Panc1 (cell line): ENCODE measurements around the gene ADGRE1. TPM values are rescaled to one million over a fixed set of nuclear protein-coding genes. Genes with fewer than 3 reads are reported as not detected.

Source experiments
- ATAC-seq: fragments of 200-7000 bp; cut with Tn5 transposase; 2 replicates; pipeline ENCODE4 v1.9.1; 2020; ENCODE audit warnings: mild to moderate bottlenecking, moderate library complexity
- BruUV-seq: library from RNA; stranded (reverse); fragments of 400-500 nt; replicated peaks from 2 replicates; lab custom pipeline; 2021; lab: Mats Ljungman, UMichigan
- CTCF ChIA-PET: fragments of 300-600 bp; sonication (Branson Sonifier 250); formaldehyde crosslinking; loops from one replicate; lab custom pipeline; 2022; ENCODE audit warnings: antibody characterized with exemption; lab: Charles Lee
- POLR2A ChIA-PET: fragments of 300-600 bp; sonication (Branson Sonifier 250); formaldehyde crosslinking; loops from one replicate; lab custom pipeline; 2022; ENCODE audit warnings: antibody characterized with exemption; lab: Charles Lee
- DNase-seq: peaks from one replicate; pipeline ENCODE4 v3.0.0-alpha.2; 2010; ENCODE audit warnings: low read depth, low spot score
- H3K27ac ChIP-seq: 2 replicates; pipeline ENCODE4 v1.5.1; 2011; ENCODE audit warnings: mild to moderate bottlenecking, low read length, inconsistent platforms
- H3K27me3 ChIP-seq: fragments of 200-500 bp; sonication (Bioruptor generic); 2 replicates; pipeline ENCODE4 v1.6.0; 2014; ENCODE audit warnings: low read length, inconsistent platforms; ENCODE audit not compliant: control insufficient read depth, insufficient read depth
- H3K36me3 ChIP-seq: fragments of 200-500 bp; sonication (Bioruptor generic); 2 replicates; pipeline ENCODE4 v1.5.1; 2014; ENCODE audit warnings: inconsistent platforms, mild to moderate bottlenecking, low read length, moderate library complexity; ENCODE audit not compliant: control insufficient read depth, insufficient read depth
- H3K4me1 ChIP-seq: 2 replicates; pipeline ENCODE4 v1.5.1; 2011; ENCODE audit warnings: inconsistent platforms, mild to moderate bottlenecking, low read length, moderate library complexity; ENCODE audit not compliant: control insufficient read depth, insufficient read depth
- H3K4me3 ChIP-seq, 2 experiments: 2 replicates each; pipeline ENCODE4 v1.5.1; 2011 to 2012; ENCODE audit warnings: low read depth in 2 of 2, low read length in 2 of 2, mild to moderate bottlenecking in 2 of 2, inconsistent platforms in 1 of 2, moderate library complexity in 1 of 2
- H3K9me3 ChIP-seq: fragments of 200-500 bp; sonication (Bioruptor generic); 2 replicates; pipeline ENCODE4 v1.5.1; 2014; ENCODE audit warnings: low read depth, mild to moderate bottlenecking, inconsistent platforms, low read length, moderate library complexity; ENCODE audit not compliant: control insufficient read depth, insufficient read depth
- POLR2AphosphoS5 ChIP-seq: IDR thresholded peaks from 2 replicates; pipeline ENCODE4 v1.6.1; 2012; ENCODE audit warnings: mild to moderate bottlenecking, low read depth, low read length, moderate library complexity
- SIN3A ChIP-seq: IDR thresholded peaks from 2 replicates; pipeline ENCODE4 v1.6.1; 2012; ENCODE audit warnings: low read depth, mild to moderate bottlenecking, low read length, moderate library complexity, borderline replicate concordance; ENCODE audit not compliant: insufficient read depth
- TCF7L2 ChIP-seq: IDR thresholded peaks from 2 replicates; pipeline ENCODE4 v1.6.1; 2011; ENCODE audit warnings: mild to moderate bottlenecking, low read depth, low read length, inconsistent platforms
- in situ Hi-C: cut with HindIII; loops from 2 replicates; pipeline ENCODE4 v1.10.0; 2016; ENCODE audit warnings: low sequenced_read_pairs, low pct_unique_long_range_greater_than_20kb
- intact Hi-C: fragments of 100-400 bp; cut with micrococcal nuclease; formaldehyde crosslinking; loops from one replicate; pipeline ENCODE4 v1.10.0; 2022; ENCODE audit not compliant: unreplicated experiment
- total RNA-seq: library from RNA; stranded (reverse); gene quantifications from one replicate; pipeline ENCODE4 v1.2.1, GENCODE V29; 2021; ENCODE audit not compliant: unreplicated experiment
- TF ChIP-seq, protein P1 (sequence below): fragments of 450-650 bp; IDR thresholded peaks from 2 replicates; pipeline ENCODE4 v1.5.1; 2017; ENCODE audit warnings: mild to moderate bottlenecking
- TF ChIP-seq, protein P2 (sequence below), 2 experiments: IDR thresholded peaks; 2 replicates each; pipeline ENCODE4 v1.6.1; 2011 to 2012; ENCODE audit warnings: low read depth in 2 of 2, control low read depth in 1 of 2, low read length in 1 of 2, mild to moderate bottlenecking in 1 of 2, moderate library complexity in 1 of 2; ENCODE audit not compliant: insufficient read depth in 1 of 2

ADGRE1 gene
- total RNA-seq, 1 experiment from 2014 or later, result 0.08 TPM

DNA sequence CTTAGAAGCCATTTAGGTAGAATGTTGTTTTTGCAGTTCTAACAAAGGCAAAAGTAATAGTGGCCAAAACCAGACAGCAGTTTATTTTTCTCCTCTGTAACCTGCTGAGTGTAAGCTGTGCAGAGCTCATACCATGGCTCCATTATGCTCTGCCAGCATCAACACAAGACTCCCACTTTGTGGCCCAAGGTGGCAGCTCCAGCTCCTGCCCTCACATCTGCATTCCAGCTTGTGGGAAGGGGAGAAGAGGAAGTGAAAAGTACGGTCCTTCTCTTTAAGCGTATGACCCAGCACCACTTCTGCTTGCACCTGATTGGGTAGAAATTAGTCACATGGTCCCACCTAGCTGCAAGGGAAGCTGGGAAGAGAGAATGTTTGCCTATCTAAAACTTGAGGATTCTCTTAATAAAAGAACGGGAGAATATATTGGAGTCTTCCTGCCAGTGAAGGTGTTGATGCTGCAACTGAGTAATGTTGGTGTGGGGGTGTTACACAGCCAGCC lies 19.2 kb downstream of the ADGRE1 start:
- ChIA-PET CTCF (no interaction called here), POLR2A (no interaction called here)
- no peak overlapping the region for H3K27ac ChIP-seq
- no peaks in the 10 kb centered on the region for H3K36me3 ChIP-seq
- H3K9me3 ChIP-seq, result no peaks in the 10 kb centered on the region
- ATAC-seq (no peak), DNase-seq (no peak)
- TF ChIP-seq POLR2AphosphoS5 (no peak), TCF7L2 (no peak), SIN3A (no peak)
- TF ChIP-seq, protein P1, sequence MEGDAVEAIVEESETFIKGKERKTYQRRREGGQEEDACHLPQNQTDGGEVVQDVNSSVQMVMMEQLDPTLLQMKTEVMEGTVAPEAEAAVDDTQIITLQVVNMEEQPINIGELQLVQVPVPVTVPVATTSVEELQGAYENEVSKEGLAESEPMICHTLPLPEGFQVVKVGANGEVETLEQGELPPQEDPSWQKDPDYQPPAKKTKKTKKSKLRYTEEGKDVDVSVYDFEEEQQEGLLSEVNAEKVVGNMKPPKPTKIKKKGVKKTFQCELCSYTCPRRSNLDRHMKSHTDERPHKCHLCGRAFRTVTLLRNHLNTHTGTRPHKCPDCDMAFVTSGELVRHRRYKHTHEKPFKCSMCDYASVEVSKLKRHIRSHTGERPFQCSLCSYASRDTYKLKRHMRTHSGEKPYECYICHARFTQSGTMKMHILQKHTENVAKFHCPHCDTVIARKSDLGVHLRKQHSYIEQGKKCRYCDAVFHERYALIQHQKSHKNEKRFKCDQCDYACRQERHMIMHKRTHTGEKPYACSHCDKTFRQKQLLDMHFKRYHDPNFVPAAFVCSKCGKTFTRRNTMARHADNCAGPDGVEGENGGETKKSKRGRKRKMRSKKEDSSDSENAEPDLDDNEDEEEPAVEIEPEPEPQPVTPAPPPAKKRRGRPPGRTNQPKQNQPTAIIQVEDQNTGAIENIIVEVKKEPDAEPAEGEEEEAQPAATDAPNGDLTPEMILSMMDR, result no peak
- TF ChIP-seq, protein P2, sequence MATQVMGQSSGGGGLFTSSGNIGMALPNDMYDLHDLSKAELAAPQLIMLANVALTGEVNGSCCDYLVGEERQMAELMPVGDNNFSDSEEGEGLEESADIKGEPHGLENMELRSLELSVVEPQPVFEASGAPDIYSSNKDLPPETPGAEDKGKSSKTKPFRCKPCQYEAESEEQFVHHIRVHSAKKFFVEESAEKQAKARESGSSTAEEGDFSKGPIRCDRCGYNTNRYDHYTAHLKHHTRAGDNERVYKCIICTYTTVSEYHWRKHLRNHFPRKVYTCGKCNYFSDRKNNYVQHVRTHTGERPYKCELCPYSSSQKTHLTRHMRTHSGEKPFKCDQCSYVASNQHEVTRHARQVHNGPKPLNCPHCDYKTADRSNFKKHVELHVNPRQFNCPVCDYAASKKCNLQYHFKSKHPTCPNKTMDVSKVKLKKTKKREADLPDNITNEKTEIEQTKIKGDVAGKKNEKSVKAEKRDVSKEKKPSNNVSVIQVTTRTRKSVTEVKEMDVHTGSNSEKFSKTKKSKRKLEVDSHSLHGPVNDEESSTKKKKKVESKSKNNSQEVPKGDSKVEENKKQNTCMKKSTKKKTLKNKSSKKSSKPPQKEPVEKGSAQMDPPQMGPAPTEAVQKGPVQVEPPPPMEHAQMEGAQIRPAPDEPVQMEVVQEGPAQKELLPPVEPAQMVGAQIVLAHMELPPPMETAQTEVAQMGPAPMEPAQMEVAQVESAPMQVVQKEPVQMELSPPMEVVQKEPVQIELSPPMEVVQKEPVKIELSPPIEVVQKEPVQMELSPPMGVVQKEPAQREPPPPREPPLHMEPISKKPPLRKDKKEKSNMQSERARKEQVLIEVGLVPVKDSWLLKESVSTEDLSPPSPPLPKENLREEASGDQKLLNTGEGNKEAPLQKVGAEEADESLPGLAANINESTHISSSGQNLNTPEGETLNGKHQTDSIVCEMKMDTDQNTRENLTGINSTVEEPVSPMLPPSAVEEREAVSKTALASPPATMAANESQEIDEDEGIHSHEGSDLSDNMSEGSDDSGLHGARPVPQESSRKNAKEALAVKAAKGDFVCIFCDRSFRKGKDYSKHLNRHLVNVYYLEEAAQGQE (IDR thresholded peaks at IDR 0.05; ENCODE audit: insufficient read depth in 1 of 2, low read depth in 2 of 2, low read length in 1 of 2), result no peak
- H3K4me1 ChIP-seq, result no peaks in the 10 kb centered on the region
- no TSS peak for BruUV-seq
- H3K27me3 ChIP-seq, result no peaks in the 10 kb centered on the region
- no peak overlapping the region for H3K4me3 ChIP-seq
- in situ Hi-C loops (no loop called here), intact Hi-C loops (no loop called here)

DNA sequence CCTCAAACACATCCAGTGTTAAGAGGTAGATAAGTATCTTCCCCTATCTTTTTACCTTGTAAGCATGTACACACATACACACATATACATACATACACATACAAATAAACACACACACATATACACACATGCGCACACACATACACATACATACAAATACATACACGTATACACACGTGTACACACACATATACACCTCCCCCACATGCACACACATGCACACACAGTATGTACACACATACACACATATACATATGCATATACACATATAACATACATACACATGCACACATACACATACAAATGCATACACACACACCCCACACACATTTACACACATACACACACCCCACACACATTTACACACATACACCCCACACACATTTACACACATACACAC lies 24.1 kb downstream of the ADGRE1 start:
- CTCF ChIA-PET, result no interaction called here
- in situ Hi-C loops, result no loop called here
- Histone ChIP-seq H3K27ac (no peak overlapping the region), H3K4me3 (no peak overlapping the region), H3K27me3 (no peaks in the 10 kb centered on the region), H3K9me3 (no peaks in the 10 kb centered on the region), H3K4me1 (no peaks in the 10 kb centered on the region), H3K36me3 (no peaks in the 10 kb centered on the region)
- ATAC-seq (no peak), DNase-seq (no peak)
- TF ChIP-seq SIN3A, result no peak
- TF ChIP-seq TCF7L2, result no peak
- TF ChIP-seq, protein P1, result no peak
- TF ChIP-seq POLR2AphosphoS5, result no peak
- TF ChIP-seq, protein P2 (IDR thresholded peaks at IDR 0.05; ENCODE audit: insufficient read depth in 1 of 2, low read depth in 2 of 2, low read length in 1 of 2), result no peak
- intact Hi-C loops, result no loop called here
- POLR2A ChIA-PET, result no interaction called here
- no TSS peak for BruUV-seq
